GM19023 (cell line): Measurements from ENCODE around the gene RUNX3.

Experiments used
- ATAC-seq: cut with Tn5 transposase; IDR thresholded peaks from one replicate; pipeline ENCODE4 v1.9.1; 2021; ENCODE audit warnings: mild to moderate bottlenecking, moderate library complexity; ENCODE audit not compliant: unreplicated experiment

Gene RUNX3

DNA sequence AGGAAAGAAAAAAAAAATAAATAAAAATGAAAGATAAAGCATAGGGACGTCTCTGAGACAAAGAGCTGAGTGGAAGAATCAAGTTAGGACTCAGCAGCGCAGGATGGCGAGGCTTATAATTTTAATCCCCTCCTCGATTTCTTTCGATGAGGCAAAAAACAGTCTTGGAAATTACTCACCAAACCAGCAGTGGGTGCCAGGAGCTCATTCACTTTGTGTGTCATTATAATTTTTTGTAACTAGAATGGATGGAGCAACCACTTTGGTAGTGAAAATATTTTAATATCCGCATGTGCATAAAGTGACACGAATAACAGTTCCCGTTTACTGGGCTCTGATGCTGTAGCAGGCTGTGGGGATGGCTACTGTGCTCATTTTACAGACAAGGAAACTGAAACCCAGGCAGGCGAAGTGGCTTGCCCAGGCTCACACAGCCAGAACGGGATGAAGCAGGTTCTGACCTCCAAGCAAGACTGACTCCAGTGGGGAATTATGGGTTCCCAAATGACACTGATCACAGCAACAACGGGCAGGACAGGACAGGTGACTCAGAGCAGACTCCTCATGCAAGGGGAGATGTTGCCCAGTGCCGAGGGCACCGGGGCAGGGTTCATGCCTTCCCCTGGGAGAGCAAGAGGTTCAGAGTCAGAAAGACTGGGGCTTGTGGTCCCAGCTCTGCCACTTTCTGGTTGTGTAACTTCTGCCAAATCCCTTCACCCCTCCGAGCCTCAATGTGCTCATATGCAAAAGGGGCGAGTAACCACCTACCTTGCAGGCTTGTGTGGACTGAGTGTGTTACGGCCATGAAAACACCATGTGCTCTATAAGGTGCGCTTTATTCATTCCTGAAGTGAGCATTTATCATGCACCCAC is 63.6 kb downstream of the RUNX3 start:
- ATAC-seq = no peak

DNA sequence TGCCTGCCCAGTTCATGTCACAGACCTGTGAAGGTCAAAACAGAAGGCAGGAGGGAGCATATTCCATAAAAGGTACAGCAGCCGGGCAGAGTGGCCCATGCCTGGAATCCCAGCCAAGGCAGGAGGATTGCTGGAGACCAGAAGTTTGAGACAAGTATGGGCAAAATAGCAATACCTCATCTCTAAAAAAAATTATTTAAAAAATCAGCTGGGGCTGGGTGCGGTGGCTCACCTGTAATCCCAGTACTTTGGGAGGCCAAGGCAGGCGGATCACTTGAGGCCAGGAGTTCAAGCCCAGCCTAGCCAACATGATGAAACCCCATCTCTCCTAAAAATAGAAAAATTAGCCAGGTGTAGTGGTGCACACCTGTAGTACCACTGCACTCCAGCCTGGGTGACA is 64.5 kb downstream of the RUNX3 start:
- no peak for ATAC-seq

DNA sequence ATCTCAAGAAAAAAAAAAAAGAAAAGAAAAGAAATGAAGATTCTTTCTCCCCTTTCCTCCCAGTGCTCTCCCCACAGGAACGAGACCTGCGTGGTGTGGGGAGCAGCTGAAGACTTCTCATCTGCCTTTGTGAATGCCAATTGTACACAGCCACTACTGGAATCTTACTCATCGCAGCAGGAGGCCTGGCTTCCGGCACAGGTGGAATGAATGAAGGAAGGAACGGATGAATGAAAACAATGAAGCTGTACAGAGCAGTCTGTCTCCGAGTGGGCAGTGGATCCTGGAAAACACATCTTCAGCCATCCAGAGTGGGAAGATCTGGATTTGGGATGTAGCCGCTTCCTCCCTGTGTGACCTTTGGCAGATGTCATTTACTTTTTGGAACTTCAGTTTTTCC is 64.9 kb downstream of the RUNX3 start:
- ATAC-seq = no peak

DNA sequence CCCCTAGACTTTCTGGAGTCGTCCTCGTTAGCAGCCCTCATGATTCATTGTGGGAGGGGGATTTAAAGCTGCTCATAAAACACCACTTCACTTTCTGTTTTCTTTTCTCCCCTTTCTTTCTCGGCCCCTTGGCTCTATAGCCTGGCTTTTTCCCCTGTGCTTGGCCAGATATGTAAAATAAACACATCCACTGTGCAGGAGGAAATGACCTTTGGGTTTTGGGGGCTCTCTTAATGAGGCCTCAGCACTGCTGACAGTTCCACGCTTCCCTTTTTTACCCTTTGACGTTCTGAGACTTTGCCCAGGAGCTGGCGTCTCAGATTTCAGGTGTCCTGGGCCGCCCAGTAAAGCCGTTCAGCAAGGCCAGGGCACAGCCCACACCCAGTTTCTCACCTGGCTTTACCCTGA is 65.7 kb downstream of the RUNX3 start:
- no peak for ATAC-seq

DNA sequence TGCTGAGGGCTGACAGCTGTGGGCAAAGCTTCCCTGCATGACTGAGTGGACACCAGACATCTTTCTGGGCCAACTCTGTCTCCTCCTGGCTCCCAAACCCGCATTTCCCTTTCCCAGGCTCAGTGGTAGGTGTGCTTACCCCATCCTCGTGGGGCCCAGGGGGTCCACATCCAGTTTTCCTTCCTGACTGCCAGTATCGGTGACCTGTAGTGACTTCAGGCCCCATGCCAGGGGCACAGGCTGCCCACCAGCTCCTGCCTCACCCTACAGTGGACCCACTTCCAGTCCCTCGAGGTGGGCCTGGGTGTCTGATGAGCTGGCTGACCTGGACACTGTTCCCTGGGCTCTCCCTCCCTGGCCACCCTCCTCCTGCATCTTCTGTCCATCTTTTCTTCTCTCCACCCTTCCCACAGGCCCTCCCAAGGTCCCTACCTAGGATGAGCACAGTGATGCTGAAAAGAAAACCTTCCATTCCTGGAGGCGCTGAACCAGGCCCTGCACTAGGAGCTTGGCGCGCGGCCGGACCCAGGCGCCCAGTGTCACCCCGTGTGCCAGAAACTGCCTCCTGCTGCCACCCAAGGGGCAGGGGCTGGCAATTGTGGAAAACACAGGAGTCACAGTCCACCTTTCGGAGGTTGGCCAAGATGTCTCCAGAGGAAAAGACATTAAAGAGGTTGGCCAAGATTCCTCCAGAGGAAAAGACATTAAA is 67.1 kb downstream of the RUNX3 start:
- no peak for ATAC-seq

- ATAC-seq = no peak
Observed at GRCh38 chr1:24861821-24862727, 68.0 kb downstream of the RUNX3 start.

DNA sequence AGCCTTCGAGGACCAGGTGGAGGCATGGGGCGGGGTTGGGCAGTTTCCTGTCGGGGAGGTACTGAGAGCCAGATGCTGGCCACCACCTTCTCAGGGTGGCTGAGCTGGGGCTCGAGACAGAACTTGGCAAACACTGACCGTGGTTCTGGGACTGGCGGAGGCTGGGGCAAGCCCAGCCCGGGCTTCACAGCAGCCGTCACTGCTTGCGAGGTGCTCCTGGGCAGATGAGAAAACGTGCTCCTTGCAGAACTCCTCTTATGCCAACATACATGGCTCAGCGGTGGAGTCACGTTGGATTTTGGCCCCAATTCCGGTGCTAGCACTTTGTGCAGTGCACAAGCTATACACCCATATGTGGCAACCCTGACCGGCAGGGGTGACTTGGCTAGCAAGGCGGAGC is 69.2 kb downstream of the RUNX3 start:
- ATAC-seq = no peak

DNA sequence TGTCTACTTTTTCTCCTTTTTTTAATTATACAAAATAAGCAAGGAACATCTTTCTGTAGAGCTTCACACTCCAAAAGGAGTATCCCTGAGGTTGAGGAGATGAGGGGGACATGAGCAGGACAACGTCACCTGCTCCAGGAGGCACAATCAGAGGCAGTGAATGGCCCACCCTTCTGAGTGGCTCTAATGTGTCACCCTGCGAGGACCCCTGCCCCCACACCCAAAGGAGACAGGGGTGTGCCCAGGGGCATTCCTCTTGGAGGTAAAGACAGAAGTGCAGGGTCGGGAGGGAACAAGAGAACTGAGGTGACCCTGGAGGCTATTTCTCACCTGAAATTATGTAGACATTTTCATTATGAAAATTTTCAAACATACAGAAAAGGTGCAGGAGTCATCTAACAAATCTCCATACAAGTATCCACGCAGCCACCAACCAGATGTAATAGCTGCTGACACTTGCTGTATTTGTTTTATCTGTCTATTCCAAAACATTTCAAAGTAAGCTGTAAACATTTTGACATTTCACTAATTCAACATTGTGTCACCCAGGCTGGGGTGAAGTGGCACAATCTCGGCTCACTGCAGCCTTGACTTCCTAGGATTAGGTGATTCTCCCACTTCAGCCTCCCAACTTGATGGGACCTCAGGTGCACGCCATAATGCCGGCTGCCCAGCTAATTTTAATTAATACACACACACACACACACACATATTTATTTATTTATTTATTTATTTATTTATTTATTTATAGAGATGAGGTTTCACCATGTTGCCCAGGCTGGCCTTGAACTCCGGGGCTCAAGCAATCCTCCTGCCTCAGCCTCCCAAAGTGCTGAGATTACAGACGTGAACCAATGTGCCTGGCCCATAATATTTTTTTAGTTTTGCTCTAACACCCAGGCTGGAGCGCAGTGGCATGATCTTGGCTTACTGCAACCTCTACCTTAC is 70.7 kb downstream of the RUNX3 start:
- no peak for ATAC-seq

GRCh38 chr1:24858277-24858676 is 71.8 kb downstream of the RUNX3 start:
- no peak for ATAC-seq

DNA sequence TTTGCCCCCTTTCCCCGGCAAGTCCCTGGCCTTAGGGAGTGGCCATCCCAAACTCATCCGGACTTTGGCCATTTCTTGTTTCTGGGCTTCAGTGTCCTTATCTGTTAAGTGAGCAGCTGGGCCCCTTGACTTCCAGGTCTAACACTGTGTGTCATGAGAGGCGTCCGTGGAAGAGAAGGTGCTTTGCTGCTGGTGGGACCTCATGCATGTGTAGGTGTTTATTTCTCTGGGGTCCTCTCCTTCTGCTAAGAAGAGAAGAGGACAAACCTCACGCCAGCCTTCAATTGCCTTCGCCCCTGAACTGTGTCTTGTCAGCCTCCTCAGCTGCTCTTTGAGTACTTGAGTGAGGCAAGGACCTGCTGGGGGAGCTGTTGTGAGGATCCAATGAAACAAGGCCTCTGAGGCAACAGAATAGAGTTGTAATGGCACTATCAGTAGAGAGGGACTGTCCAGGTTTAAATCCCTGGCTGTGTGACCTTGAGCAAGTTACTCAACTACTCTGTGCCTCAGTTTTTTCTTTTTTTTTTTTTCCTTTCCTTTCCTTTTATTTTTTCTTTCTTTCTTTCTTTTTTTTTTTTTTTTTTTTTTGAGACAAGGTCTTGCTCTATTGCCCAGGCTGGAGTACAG is 72.5 kb downstream of the RUNX3 start:
- no peak for ATAC-seq

- ATAC-seq = no peak
Observed at GRCh38 chr1:24856787-24857506, 73.1 kb downstream of the RUNX3 start.

DNA sequence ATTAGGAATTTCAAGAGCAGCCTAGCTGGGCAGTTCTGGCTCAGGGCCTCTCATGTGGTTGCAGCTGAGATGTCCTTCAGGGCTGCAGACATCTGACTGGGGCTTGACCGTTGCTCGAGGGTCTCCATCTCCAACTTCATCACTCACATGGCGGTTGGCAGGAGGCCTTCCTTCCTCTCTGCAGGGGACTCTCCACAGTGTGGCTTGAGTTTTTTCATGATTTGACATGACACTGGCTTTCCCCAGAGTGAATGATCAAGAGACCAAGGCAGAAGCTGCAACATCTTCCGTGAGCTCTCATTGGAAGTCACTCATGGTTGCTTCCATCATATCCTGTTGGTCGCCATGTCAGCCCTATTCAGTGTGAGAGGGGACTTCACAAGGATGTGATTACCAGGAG is 74.6 kb downstream of the RUNX3 start:
- ATAC-seq = no peak

DNA sequence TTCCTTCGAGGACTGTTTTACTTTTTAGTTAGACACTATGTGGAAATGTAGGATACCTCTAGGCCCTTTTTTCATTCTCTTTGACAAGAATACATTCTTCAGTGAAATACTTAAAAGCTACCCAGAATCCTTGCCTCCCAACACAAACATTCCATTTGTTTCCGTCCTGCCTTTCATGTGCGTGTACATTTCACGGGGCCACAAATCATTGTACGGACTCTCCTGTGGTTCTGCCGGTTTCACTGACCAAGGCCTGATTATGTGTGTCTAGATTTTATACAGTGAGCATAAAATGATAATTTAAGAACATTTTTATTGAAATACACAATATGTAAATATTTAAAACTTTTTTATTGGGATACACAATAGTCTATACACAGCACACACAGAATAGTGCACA is 76.4 kb downstream of the RUNX3 start:
- ATAC-seq = no peak

DNA sequence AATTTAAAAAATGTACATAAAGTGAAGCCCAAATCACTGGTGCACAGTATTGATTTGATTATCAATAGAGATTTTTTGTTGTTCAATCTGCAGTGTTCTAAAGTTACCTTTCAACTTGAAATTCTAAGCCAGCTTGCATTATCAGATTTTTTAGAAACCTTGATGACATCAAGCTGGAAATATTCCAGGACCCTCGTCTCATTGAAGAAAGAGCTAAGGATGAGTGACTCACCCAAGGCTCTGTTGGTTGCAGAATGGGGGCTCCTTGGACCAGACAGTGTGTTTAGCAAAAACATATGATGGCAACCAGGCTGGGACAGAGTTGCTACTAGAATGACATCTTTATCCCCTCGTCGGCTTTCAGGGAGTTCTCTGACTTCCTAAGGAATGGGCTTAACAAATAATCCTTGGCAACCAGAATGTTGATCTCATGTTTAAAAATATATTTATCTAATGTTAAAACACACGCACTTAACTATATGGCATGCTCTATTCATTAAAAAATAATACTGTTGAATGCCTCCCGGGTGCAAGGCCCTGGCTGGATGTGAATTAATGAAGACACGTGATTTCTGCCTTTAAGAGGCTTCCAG is 79.7 kb downstream of the RUNX3 start:
- ATAC-seq = no peak

DNA sequence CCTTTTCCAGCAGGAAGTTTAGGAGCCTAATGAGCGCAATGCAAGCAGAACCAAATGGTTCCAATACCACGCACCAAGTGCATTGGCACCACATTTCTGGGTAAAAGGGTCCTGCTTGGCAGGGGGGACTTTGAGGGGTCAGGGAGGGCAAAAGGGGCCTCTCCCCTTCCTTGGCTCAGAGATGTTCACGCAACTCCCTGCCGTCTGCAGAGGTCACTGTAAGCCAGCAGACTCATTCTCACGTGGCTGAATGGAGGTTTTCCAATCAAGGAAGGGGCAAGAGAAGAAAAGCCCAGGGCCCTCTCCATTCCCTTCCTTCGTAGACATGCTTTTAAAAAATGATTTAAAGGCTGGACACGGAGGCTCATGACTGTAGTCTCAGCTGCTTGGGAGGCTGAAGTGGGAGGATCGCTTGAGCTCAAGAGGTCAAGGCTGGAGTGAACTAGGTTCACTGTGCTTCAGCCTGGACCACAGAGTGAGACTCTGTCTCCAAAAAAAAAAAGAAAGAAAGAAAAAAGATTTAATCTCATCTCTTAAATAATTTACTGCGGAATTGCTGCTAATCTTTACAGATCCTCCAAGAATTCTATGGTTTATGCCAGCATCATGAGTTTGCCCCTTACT is 80.3 kb downstream of the RUNX3 start:
- ATAC-seq = no peak
